ENCODE measurements around the gene AQP2. TPM values are rescaled to one million over a fixed set of nuclear protein-coding genes. Genes with fewer than 3 reads are reported as not detected.

Gene AQP2
- total and polyA plus RNA-seq, 2 donors from 2014 or later = 122 to 666 TPM

GRCh38 chr12:49967777-49968250, 17.3 kb downstream of the AQP2 start:
- FAIRE-seq (no peak), DNase-seq (no peak)
- intact Hi-C loops (cut with DNase I) = loop anchor here (5.0 kb wide), 1 partner anchor 84 kb away; no protein-coding TSS in a partner anchor
- H3K27ac ChIP-seq (ENCODE audit: low read depth in 2 of 2, low read length in 2 of 2) = no peak overlapping the region
- H3K9me3 ChIP-seq (ENCODE audit: control insufficient read depth in 2 of 3, insufficient read depth in 1 of 3, low read length in 3 of 3) = no peaks in the 10 kb centered on the region
- no peak overlapping the region for H3K9ac ChIP-seq (ENCODE audit: low read length in 3 of 3)
- TF ChIP-seq CTCF (IDR thresholded peaks at IDR 0.05; ENCODE audit: borderline replicate concordance, extremely low read depth, insufficient read depth) = no peak
- no peaks in the 10 kb centered on the region for H3K36me3 ChIP-seq (ENCODE audit: control insufficient read depth in 2 of 3, insufficient read depth in 3 of 3, low read length in 3 of 3)
- H3K4me3 ChIP-seq (ENCODE audit: low read length in 3 of 3) = peak overlapping the region in 1 of 3 donors; percentile 52
- H3K27me3 ChIP-seq (ENCODE audit: control insufficient read depth, insufficient read depth, low read length) = no peaks in the 10 kb centered on the region
- peaks cover 0 to 12% (median 8%) of the 10 kb centered on the region in 3 donors for H3K4me1 ChIP-seq (ENCODE audit: control insufficient read depth in 2 of 3, insufficient read depth in 2 of 3, low read depth in 1 of 3, low read length in 3 of 3)

- H3K27ac ChIP-seq (ENCODE audit: low read depth in 2 of 2, low read length in 2 of 2) = no peak overlapping the region
- no peaks in the 10 kb centered on the region for H3K9me3 ChIP-seq (ENCODE audit: control insufficient read depth in 2 of 3, insufficient read depth in 1 of 3, low read length in 3 of 3)
- no peak for TF ChIP-seq CTCF (IDR thresholded peaks at IDR 0.05; ENCODE audit: borderline replicate concordance, extremely low read depth, insufficient read depth)
- H3K4me1 ChIP-seq (ENCODE audit: control insufficient read depth in 2 of 3, insufficient read depth in 2 of 3, low read depth in 1 of 3, low read length in 3 of 3) = peaks cover 0 to 10% (median 8%) of the 10 kb centered on the region in 3 donors
- no peaks in the 10 kb centered on the region for H3K36me3 ChIP-seq (ENCODE audit: control insufficient read depth in 2 of 3, insufficient read depth in 3 of 3, low read length in 3 of 3)
- H3K9ac ChIP-seq (ENCODE audit: low read length in 3 of 3) = no peak overlapping the region
- DNase-seq (no peak), FAIRE-seq (no peak)
- no peak overlapping the region for H3K4me3 ChIP-seq (ENCODE audit: low read length in 3 of 3)
- no peaks in the 10 kb centered on the region for H3K27me3 ChIP-seq (ENCODE audit: control insufficient read depth, insufficient read depth, low read length)
- intact Hi-C loops (cut with DNase I) = loop anchor here (5.0 kb wide), 1 partner anchor 84 kb away; no protein-coding TSS in a partner anchor
Measured at GRCh38 chr12:49968471-49968870, 17.9 kb downstream of the AQP2 start.

- Histone ChIP-seq H3K9me3 (ENCODE audit: control insufficient read depth in 2 of 3, insufficient read depth in 1 of 3, low read length in 3 of 3) (no peaks in the 10 kb centered on the region), H3K4me3 (ENCODE audit: low read length in 3 of 3) (no peak overlapping the region), H3K36me3 (ENCODE audit: control insufficient read depth in 2 of 3, insufficient read depth in 3 of 3, low read length in 3 of 3) (no peaks in the 10 kb centered on the region), H3K27me3 (ENCODE audit: control insufficient read depth, insufficient read depth, low read length) (no peaks in the 10 kb centered on the region), H3K27ac (ENCODE audit: low read depth in 2 of 2, low read length in 2 of 2) (no peak overlapping the region), H3K9ac (ENCODE audit: low read length in 3 of 3) (no peak overlapping the region), H3K4me1 (ENCODE audit: control insufficient read depth in 2 of 3, insufficient read depth in 2 of 3, low read depth in 1 of 3, low read length in 3 of 3) (peaks cover 0 to 12% (median 8%) of the 10 kb centered on the region in 3 donors)
- intact Hi-C loops (cut with DNase I) = loop anchor here (5.0 kb wide), 1 partner anchor 83 kb away; no protein-coding TSS in a partner anchor
- DNase-seq = peak in 1 of 5 donors; percentile 31
- FAIRE-seq = no peak
- TF ChIP-seq CTCF (IDR thresholded peaks at IDR 0.05; ENCODE audit: borderline replicate concordance, extremely low read depth, insufficient read depth) = no peak
Measured at GRCh38 chr12:49969027-49969426, 18.5 kb downstream of the AQP2 start.
